ENCODE data around the gene PTPRJ.

PTPRJ gene

GRCh38 chr11:47991266-47991830 lies 11.0 kb downstream of the PTPRJ start:
- peak; percentile 49 for DNase-seq (ENCODE audit: low read depth)
- TF ChIP-seq POLR2A (IDR thresholded peaks at IDR 0.05; ENCODE audit: extremely low read depth, insufficient read length) (no peak), MYC (IDR thresholded peaks at IDR 0.05; ENCODE audit: low read depth, low read length) (no peak), CTCF (IDR thresholded peaks at IDR 0.05; ENCODE audit: low read depth, low read length) (no peak), MAX (IDR thresholded peaks at IDR 0.05; ENCODE audit: low read depth, low read length) (no peak)
- H3K4me3 ChIP-seq (ENCODE audit: low read depth, low read length), result no peak overlapping the region

GRCh38 chr11:47991894-47992293 lies 11.5 kb downstream of the PTPRJ start:
- no peak for DNase-seq (ENCODE audit: low read depth)
- no peak for TF ChIP-seq MYC (IDR thresholded peaks at IDR 0.05; ENCODE audit: low read depth, low read length)
- TF ChIP-seq POLR2A (IDR thresholded peaks at IDR 0.05; ENCODE audit: extremely low read depth, insufficient read length), result no peak
- TF ChIP-seq MAX (IDR thresholded peaks at IDR 0.05; ENCODE audit: low read depth, low read length), result no peak
- no peak overlapping the region for H3K4me3 ChIP-seq (ENCODE audit: low read depth, low read length)

GRCh38 chr11:47992959-47993820 lies 12.8 kb downstream of the PTPRJ start:
- no peak overlapping the region for H3K4me3 ChIP-seq (ENCODE audit: low read depth, low read length)
- TF ChIP-seq POLR2A (IDR thresholded peaks at IDR 0.05; ENCODE audit: extremely low read depth, insufficient read length), result no peak
- DNase-seq (ENCODE audit: low read depth), result peak; percentile 65

- TF ChIP-seq MAX (IDR thresholded peaks at IDR 0.05; ENCODE audit: low read depth, low read length) (no peak), CTCF (IDR thresholded peaks at IDR 0.05; ENCODE audit: low read depth, low read length) (no peak), MYC (IDR thresholded peaks at IDR 0.05; ENCODE audit: low read depth, low read length) (no peak), POLR2A (IDR thresholded peaks at IDR 0.05; ENCODE audit: extremely low read depth, insufficient read length) (no peak)
- DNase-seq (ENCODE audit: low read depth), result peak; percentile 50
Observed at GRCh38 chr11:47994417-47994816, 14.1 kb downstream of the PTPRJ start.

GRCh38 chr11:47995360-47995769 lies 15.0 kb downstream of the PTPRJ start:
- TF ChIP-seq MAX (IDR thresholded peaks at IDR 0.05; ENCODE audit: low read depth, low read length), result no peak
- no peak for TF ChIP-seq CTCF (IDR thresholded peaks at IDR 0.05; ENCODE audit: low read depth, low read length)
- TF ChIP-seq POLR2A (IDR thresholded peaks at IDR 0.05; ENCODE audit: extremely low read depth, insufficient read length), result no peak
- TF ChIP-seq MYC (IDR thresholded peaks at IDR 0.05; ENCODE audit: low read depth, low read length), result no peak
- DNase-seq (ENCODE audit: low read depth), result no peak
- no peak overlapping the region for H3K4me3 ChIP-seq (ENCODE audit: low read depth, low read length)

More at GRCh38 chr11:47994417-47994816, 14.1 kb downstream of the PTPRJ start:
- no peak overlapping the region for H3K4me3 ChIP-seq (ENCODE audit: low read depth, low read length)

- no peak for TF ChIP-seq POLR2A (IDR thresholded peaks at IDR 0.05; ENCODE audit: extremely low read depth, insufficient read length)
- TF ChIP-seq MAX (IDR thresholded peaks at IDR 0.05; ENCODE audit: low read depth, low read length), result no peak
- no peak overlapping the region for H3K4me3 ChIP-seq (ENCODE audit: low read depth, low read length)
- no peak for DNase-seq (ENCODE audit: low read depth)
Observed at GRCh38 chr11:47997063-47998053, 17.0 kb downstream of the PTPRJ start.
